IPS-NIHi11 (cell line): ENCODE measurements around the gene HLA-G.
"Not testable (repeated sequence)": the region's sequence is repeated elsewhere in the genome, so short reads cannot be mapped to it uniquely, and the experiment has no call there.

Experiments used
- DNase-seq: peaks from one replicate; pipeline ENCODE4 v3.0.0; 2012; ENCODE audit warnings: mixed read lengths, low spot score

Gene HLA-G

DNA sequence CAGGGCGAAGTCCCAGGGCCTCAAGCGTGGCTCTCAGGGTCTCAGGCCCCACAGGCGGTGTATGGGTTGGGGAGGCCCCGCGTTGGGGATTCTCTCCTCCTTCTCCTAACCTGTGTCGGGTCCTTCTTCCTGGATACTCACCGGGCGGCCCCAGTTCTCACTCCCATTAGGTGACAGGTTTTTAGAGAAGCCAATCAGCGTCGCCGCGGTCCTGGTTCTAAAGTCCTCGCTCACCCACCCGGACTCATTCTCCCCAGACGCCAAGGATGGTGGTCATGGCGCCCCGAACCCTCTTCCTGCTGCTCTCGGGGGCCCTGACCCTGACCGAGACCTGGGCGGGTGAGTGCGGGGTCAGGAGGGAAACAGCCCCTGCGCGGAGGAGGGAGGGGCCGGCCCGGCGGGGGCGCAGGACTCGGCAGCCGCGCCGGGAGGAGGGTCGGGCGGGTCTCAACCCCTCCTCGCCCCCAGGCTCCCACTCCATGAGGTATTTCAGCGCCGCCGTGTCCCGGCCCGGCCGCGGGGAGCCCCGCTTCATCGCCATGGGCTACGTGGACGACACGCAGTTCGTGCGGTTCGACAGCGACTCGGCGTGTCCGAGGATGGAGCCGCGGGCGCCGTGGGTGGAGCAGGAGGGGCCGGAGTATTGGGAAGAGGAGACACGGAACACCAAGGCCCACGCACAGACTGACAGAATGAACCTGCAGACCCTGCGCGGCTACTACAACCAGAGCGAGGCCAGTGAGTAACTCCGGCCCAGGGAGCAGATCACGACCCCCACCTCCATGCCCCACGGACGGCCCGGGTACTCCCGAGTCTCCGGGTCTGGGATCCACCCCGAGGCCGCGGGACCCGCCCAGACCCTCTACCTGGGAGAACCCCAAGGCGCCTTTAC, at the start of gene HLA-G:
HLA-G (plus strand) TSS at position 247 of the 892 bp plus-strand sequence; CDS start at position 267, 20 bp downstream.
- no peak for DNase-seq

DNA sequence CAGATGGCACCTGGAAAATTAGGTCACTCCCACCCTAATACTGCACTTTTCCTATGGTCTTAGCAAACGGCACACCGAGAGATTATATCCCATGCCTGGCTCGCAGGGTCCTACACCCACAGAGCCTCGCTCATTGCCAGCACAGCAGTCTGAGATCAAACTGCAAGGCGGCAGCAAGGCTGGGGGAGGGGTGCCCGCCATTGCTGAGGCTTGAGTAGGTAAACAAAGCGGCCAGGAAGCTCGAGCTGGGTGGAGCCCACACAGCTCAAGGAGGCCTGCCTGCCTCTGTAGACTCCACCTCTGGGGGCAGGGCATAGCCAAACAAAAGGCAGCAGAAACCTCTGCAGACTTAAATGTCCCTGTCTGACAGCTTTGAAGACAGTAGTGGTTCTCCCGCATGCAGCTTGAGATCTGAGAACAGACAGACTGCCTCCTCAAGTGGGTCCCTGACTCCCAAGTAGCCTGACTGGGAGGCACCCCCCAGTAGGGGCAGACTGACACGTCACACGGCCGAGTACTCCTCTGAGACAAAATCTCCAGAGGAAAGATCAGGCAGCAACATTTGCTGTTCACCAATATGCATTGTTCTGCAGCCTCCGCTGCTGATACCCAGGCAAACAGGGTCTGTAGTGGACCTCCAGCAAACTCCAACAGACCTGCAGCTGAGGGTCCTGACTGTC, 47.5 kb upstream of the HLA-G start:
- DNase-seq = not testable (repeated sequence)

DNA sequence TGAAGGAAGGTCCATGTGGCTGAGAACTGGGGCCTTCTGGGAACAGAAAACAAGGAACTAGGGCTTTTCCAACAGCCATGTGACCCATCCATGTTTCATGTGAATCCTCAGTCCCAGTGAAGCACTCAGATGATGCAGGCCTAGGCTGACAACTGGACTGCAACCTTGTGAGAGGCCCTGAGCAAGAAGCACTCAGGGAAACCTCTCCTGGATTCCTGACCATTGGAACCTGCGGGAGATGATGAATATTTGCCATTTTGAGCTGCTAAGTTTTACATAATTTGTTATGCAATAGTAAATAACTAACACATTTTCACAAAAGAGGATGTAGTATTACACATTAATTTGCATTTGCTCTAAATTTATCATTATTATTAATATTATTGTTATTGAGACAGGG, 38.4 kb upstream of the HLA-G start:
- DNase-seq = no peak

DNA sequence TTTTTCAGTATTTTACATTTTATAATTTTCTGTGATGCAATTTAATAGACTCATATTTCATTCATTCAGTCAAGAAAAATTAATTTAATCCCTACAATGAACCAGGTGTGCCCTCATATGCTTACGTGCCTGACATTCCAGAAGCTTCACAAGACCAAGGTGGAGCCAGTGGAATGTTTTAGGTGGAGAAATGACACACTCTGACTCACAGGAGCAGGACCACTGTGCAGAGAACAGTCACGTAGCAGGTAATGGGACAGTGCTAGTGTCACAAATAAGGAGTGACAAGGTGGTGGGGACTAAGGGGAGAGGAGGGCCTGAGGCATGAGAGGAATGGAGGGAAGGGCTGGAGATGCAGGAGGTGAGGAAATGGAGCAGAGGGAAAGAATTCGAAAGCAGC, 37.0 kb upstream of the HLA-G start:
- no peak for DNase-seq

DNA sequence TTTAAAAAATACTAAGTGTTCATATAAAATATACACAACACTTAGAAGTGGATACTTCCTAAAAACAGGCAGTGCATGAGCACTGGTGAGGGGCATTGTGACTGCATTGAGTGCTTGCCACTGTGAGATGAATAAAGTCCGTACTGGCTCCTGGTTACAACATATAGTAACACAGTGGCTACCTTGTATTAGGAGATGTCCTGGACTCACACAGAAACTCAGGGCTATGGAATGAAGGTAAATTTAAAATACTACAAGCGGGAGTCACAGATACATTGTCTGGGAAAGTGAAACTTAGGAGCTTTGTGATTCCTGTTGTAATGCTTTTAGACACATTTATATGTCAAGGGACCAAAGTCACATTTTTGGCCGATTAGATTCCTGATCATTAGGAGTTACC, 36.5 kb upstream of the HLA-G start:
- DNase-seq = no peak

DNA sequence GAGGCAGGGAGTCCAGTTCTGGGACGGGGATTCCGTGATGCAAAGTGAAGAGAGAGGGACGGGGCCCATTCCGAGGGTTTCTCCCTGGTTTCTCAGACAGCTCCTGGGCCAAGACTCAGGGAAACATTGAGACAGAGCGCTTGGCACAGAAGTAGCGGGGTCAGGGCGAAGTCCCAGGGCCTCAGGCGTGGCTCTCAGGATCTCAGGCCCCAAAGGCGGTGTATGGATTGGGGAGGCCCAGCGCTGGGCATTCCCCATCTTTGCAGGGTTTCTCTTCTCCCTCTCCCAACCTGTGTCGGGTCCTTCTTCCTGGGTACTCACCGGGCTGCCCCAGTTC, 35.9 kb upstream of the HLA-G start:
- peak; percentile 29 for DNase-seq

DNA sequence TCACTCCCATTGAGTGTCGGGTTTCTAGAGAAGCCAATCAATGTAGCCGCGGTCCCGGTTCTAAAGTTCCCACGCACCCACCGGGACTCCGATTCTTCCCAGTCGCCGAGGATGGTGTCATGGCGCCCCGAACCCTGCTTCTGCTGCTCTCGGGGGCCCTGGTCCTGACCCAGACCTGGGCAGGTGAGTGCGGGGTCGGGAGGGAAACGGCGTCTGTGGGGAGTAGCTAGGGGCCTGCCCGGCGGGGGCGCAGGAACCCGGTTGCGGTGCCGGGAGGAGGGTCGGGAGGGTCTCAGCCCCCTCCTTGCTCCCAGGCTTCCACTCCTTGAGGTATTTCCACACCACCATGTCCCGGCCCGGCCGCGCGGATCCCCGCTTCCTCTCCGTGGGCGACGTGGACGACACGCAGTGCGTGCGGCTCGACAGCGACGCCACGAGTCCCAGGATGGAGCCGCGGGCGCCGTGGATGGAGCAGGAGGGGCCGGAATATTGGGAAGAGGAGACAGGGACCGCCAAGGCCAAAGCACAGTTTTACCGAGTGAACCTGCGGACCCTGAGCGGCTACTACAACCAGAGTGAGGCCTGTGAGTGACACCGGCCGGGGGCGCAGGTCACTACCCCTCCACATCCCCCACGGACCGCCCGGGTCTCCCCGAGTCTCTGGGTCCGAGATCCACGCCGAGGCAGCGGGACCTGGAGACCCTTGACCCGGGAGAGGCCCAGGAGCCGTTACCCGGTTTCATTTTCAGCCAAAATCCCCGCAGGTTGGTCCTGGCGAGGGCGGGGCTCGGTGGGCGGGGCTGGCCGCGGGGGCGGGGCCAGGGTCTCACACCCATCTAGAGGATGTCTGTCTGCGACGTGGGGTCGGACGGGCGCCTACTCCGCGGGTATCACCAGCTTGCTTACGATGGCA, 35.2 kb upstream of the HLA-G start:
- peak; percentile 79 for DNase-seq

DNA sequence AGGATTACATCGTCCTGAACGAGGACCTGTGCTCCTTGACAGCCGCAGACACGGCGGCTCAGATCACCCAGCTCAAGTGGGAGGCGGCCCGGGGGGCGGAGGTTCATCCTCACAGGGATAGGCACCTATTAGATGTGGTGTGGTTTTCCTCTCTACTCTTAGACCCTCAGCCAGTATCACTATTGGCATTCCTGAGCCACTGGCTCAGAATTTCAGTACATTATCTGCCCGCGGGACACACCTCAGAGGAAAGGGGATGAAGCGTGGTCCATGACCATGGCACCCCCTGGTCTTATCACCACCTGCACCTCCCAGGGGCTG, 34.6 kb upstream of the HLA-G start:
- DNase-seq = no peak

DNA sequence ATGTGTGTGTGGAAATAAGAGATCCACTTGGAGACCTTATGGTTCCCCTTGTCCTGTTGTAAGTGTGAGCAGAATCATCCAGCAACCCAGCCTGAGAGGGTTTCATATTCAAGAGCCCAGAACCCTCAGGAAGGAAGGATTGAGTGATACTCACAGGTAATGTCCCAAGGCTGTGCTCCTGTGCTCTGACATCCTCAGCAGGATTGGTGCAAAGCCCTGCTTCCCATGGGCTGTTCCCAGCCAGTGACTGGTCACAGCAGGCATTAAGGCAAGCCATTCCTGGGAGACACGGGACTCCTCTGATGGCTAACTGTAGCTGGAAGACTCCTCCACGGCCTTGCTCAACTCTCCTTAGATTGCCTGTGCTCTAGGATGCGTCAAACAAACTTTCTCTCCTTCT, 33.8 kb upstream of the HLA-G start:
- DNase-seq = no peak

DNA sequence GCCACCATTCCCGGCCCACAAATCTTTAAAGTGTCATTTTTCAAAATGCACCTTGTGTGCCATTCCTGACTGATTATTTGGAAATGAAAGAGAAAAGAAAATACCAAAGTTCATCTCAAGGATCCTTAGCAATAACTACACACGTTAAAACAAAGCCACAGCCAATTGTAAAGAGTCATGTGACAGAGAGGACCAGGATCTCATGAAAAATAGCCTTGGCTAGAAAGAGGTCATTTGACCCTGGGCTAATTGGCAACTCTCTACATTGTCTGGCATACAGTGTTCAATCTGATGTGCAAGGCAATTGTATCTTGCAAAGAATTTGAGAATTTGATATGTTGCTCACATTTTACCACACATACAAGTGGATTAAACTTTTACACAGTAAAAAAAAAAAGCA, 31.6 kb upstream of the HLA-G start:
- DNase-seq = no peak

DNA sequence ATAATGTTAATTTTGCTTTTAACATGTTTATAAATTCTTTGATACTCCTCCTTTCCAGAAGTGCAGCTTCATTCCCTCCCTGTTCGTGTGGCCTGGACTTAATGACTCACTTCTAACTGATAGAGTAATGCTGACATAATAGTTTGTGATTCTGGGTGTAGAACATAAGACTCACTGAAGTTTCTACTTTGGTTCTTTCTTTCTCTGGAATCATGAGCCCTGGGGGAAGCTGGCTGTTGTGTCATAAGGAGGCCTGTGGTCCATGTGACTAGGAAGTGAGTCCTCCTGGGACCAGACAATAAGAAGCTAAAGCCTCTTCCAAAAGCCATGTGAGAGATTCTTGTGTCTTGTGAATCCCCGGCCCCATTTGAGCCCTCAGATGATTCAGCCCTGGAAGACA, 30.5 kb upstream of the HLA-G start:
- DNase-seq = no peak

DNA sequence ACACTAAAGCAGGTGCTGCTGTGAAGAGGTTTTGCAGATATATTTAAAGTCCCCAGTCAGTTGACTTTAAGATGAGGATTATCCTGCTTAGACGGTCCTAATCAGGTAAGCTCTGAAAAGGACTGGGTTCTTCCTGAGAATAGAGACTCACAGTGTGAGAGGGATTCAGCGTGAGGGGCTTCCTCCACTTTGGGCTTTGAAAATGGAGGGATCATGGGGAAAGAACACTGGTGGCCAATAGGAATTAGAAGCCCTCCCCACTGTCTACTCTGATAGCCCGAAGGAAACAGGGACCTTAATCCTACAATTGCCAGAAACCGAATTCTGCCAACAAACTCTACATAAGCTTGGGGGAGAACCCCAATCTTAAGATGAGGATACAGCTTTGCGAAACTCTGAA, 29.7 kb upstream of the HLA-G start:
- no peak for DNase-seq

DNA sequence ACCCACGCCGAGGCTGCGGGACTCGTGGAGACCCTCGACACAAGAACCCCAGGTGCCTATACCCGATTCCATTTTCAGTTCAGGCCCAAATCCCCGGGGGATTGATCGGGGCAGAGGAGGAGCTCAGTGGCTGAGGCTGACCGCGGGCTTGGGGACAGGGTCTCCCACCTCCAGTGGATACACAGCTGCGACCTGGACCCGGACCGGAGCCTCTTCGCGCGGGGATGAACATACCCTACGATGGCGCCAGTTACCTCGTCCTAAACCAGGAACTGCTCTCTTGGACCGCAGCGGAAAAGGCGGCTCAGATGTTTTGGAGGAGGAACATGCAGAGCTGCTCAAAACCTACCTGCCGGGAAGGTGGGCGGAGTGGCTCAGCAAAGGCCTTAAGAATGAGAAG, 27.4 kb upstream of the HLA-G start:
- no peak for DNase-seq

DNA sequence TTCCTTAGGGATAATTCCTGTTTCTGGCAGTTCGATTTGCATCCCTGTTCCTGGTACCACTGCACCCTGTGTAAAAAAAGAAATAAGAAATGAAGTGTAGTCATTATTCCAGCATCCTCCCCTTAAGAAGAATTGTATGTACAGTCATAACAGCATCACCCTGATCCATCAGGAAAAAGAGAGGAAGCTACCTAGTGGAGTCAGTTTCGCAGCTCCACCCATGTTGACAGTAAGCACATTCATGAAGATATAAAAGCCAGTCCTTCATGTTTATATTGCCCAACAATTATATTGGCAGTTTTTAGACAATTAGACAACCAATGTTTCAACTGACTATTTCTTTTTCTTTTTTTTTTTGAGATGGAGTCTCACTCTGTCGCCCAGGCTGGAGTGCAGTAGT, 21.2 kb upstream of the HLA-G start:
- DNase-seq = no peak

DNA sequence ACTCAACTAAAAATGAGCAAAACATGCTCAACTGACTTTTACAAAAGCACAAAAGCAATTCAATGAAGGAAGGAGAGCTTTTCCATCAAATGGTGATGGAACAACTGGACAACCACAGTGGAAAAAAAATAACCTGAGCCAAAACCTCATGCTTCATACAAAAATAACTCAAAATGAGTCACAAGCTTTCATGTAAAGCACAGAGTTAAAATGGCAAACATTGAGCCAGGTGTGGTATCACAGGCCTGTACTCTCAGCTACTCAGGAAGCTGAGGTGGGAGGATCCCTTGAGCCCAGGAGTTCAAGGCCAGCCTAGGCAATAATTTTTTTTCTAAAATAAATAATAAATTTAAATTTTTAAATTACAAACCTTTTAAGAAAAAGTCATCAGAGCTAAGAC, 18.4 kb upstream of the HLA-G start:
- no peak for DNase-seq

DNA sequence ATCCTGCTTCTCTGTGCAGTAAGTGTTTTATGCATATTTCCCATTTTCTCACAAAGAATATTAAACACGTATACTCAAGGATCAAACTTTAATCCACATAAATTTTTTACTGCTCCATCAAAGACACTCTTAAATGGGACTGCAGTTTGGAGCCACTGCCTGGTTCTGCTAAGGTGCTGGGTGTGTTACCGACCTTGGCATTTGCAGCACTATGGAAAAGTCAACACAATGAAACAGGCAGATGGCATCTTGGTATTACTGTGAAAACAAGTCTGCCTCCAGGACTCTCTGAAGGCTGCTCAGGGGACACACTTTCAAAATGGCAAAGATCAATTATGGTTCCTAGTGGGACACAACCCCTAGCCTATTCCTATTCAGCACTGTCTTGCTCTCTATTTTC, 17.3 kb upstream of the HLA-G start:
- no peak for DNase-seq

DNA sequence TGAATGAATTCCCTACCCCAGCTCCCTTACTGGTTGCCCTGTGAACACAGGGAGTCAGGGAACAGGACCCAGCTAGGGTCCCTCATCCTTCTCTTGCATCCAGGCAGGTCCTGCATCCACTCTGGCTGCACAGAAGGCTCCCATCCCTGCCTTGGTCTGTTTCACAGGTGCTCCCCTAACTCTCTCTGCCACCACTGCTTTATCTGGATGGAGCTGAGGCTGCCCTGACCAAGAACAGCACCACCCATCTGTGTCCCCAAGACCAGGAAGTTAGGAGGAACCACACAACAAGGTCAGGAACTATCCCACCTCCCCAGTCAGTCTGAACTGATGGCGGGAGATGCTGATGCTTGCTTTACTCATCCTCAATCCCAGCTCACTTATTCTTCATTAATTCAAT, 16.2 kb upstream of the HLA-G start:
- no peak for DNase-seq

DNA sequence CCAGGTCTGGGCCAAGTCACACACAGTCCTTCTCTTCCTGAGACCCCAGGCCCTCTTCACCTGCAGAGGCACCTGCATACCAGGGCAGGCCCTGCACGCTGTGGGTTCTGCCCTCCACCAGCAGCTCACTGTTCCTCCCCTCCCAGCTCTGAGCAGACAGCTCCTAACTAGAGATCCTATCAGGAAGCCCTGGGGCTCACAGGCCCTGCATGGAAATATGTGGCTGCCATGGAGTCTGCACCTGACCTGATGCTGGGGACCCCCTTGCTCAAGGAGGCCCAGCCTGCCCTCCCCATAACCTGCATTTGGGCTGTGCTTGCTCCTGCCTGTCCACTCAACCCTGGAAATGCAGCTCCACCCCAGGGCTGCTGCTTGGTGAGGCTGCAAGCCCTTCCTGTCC, 14.6 kb upstream of the HLA-G start:
- no peak for DNase-seq

DNA sequence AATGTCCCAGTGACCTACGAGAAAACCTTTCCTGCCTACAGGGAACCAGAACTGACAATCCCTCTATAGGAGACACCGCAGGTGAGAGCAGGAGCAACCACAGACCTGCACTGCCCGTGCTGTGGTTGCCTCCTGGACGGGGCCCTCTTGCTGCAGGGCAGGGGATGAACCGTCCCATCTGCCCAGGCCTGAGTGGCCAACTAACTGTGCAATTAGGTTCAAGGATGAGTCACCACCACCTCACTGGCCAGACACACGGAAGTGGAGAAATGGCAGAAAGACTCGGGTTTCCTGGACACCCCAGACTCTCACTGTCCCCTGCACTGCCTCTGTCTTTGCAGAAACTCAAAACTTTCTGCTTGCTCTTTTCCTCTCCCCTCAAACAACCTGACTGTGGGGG, 13.8 kb upstream of the HLA-G start:
- DNase-seq = no peak

DNA sequence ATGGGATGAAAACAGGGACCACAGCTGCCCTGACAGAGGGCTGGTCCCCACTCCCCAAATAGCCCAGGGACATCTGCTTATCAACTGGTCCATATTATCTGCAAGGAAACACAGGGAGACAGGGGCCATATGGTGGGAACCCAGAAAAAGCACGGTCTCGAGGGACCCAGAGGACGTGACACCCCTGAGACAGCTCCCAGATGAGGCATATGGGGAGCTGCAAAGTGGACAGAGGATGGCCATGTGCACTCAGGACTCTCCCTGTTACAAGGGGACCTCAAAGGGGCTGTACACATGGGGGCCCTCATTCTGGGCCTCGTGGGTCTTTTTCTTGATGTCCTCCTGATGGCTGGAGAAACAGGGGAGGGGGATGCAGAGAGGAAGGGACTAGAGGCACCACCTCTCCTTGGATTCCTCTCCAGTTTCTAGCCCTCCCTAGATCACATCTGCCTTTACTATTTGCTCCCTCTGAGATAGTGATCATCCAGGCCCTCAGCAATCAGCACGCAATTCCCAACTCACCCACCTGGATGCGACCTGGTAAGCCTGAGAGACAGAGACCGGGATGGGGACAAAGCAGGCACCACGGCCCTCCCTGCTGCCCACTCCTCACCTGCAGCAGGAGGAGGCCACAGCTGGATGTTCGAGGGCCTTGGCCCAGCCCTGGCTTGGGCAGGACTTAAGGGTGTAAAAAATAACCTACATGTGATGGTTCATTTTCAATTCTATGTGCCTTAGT, 13.1 kb upstream of the HLA-G start:
- DNase-seq = no peak

DNA sequence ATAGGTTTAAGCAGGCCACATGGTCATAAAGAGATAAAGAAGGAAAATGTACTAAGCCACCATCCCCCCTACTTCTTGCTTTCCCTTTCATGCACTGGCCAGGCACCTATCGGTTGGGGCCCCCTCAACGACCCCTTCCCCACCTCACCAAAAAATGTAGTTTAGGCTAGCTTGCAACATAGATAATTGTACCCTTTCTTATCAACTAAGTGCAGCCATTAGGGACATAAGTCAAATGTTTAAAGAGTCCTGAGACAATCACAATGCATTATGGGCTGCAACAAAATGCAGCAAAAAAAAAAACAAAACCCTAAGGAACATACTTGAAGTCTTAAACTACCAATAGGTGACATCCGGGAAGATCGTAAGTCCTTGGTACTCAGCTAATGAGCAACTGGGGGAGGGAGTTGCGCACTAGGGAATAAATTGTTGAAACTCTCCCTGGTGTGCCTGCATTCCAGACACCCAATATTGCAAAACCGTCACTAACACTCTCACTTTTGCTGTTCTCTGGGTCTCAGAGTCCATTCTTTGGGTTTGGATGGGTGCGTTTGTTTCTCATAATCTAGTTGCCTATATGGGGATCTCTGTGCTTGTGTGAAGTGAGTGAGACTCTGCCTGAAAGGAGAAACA, 12.4 kb upstream of the HLA-G start:
- DNase-seq = no peak

DNA sequence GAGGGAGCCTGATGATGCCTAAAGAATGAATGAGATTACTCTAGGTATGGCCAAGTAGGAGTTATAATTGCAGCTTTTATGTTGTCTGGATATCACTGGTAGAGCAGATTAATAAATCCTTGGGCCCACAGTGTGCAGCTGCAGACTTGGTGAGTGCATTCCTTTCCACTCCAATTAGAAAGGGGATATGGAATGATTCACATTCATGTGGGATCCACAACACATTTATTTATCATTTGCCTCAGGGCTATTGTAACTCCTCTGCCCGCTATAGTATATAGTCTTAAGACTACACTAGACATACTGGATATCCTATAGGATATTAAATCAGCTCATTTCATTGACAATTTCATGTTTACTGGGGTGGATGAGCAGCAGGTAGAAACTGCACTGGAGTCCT, 11.6 kb upstream of the HLA-G start:
- DNase-seq = no peak
